SK-N-SH (cell line): ENCODE measurements around the gene KLF3.

Source experiments
- TEAD4 ChIP-seq: IDR thresholded peaks from 2 replicates; pipeline ENCODE4 v1.4.0; 2012; ENCODE audit warnings: mild to moderate bottlenecking, borderline replicate concordance; ENCODE audit not compliant: insufficient read depth
- TF ChIP-seq, protein P1 (sequence below): fragments of 200-600 bp; sonication (generic); IDR thresholded peaks from 2 replicates; pipeline ENCODE4 v1.6.1; 2017; ENCODE audit warnings: antibody characterized with exemption, mild to moderate bottlenecking, moderate library complexity
- TF ChIP-seq, protein P2 (sequence below): IDR thresholded peaks from 2 replicates; pipeline ENCODE4; 2012
- TF ChIP-seq, protein P3 (sequence below): IDR thresholded peaks from 2 replicates; pipeline ENCODE4 v1.4.0; 2012; ENCODE audit warnings: low read depth

DNA sequence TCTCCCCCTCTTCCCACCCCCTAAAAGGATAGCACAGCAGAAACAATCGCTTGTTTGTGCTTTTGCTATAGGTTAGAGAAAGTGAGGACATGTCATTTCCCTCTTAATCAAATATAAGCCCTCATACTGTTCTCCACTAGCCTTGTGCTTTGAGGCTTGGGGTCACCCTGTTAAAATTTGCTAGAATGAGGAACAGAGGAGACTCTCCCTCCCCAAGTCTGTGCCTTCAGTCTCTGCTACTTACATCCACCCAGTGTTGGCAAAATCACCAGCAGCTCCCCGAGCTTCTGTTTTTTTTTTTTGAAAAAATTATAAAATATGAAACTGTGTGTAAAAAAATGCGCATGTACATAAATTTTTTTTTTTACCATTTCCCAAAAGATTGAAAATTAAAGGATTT is 19.3 kb downstream of the KLF3 start:
- TF ChIP-seq, protein P1, sequence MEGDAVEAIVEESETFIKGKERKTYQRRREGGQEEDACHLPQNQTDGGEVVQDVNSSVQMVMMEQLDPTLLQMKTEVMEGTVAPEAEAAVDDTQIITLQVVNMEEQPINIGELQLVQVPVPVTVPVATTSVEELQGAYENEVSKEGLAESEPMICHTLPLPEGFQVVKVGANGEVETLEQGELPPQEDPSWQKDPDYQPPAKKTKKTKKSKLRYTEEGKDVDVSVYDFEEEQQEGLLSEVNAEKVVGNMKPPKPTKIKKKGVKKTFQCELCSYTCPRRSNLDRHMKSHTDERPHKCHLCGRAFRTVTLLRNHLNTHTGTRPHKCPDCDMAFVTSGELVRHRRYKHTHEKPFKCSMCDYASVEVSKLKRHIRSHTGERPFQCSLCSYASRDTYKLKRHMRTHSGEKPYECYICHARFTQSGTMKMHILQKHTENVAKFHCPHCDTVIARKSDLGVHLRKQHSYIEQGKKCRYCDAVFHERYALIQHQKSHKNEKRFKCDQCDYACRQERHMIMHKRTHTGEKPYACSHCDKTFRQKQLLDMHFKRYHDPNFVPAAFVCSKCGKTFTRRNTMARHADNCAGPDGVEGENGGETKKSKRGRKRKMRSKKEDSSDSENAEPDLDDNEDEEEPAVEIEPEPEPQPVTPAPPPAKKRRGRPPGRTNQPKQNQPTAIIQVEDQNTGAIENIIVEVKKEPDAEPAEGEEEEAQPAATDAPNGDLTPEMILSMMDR, result no peak
- no peak for TF ChIP-seq TEAD4
- TF ChIP-seq, protein P2, sequence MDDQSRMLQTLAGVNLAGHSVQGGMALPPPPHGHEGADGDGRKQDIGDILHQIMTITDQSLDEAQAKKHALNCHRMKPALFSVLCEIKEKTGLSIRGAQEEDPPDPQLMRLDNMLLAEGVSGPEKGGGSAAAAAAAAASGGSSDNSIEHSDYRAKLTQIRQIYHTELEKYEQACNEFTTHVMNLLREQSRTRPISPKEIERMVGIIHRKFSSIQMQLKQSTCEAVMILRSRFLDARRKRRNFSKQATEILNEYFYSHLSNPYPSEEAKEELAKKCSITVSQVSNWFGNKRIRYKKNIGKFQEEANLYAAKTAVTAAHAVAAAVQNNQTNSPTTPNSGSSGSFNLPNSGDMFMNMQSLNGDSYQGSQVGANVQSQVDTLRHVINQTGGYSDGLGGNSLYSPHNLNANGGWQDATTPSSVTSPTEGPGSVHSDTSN, result no peak
- TF ChIP-seq, protein P3, sequence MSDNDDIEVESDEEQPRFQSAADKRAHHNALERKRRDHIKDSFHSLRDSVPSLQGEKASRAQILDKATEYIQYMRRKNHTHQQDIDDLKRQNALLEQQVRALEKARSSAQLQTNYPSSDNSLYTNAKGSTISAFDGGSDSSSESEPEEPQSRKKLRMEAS, result no peak
